GM12878 (cell line): Measurements from ENCODE around the gene OGFRL1. TPM values are rescaled to one million over a fixed set of nuclear protein-coding genes. Genes with fewer than 3 reads are reported as not detected.

Source experiments
- ATAC-seq: fragments of 200-7000 bp; cut with Tn5 transposase; 3 replicates; pipeline ENCODE4 v1.9.1; 2020; ENCODE audit warnings: mild to moderate bottlenecking, moderate library complexity
- BruUV-seq: library from RNA; stranded (reverse); fragments of 400-500 nt; replicated peaks from 2 replicates; lab custom pipeline; 2021; lab: Mats Ljungman, UMichigan
- CTCF ChIA-PET: fragments of 300-600 bp; sonication (Branson Sonifier 250); formaldehyde crosslinking; extraction: SDS; loops from one replicate; lab custom pipeline; 2021; ENCODE audit warnings: inconsistent platforms; lab: Yijun Ruan, JAX
- POLR2A ChIA-PET: fragments of 350-600 bp; formaldehyde crosslinking; extraction: SDS; loops from one replicate; lab custom pipeline; 2021; ENCODE audit warnings: inconsistent platforms; lab: Charles Lee
- RAD21 ChIA-PET: fragments of 300-600 bp; sonication (Branson Sonifier 250); formaldehyde crosslinking; loops from one replicate; lab custom pipeline; 2023; ENCODE audit warnings: antibody characterized with exemption; ENCODE audit not compliant: unreplicated experiment; lab: Charles Lee
- SMC1A ChIA-PET: fragments of 300-600 bp; sonication (Branson Sonifier 250); formaldehyde crosslinking; loops from one replicate; lab custom pipeline; 2023; ENCODE audit not compliant: unreplicated experiment, uncharacterized antibody; lab: Charles Lee
- DNase-seq: peaks from one replicate; pipeline ENCODE4 v3.0.0-alpha.2; 2011; ENCODE audit warnings: low read depth, low spot score
- FAIRE-seq: peaks from 3 replicates; lab custom pipeline; 2011; peaks lifted over from hg19 to GRCh38; lab: Jason Lieb, UNC
- H2AFZ ChIP-seq: 2 replicates; pipeline ENCODE4 v1.6.0; 2011; ENCODE audit warnings: low read depth, low read length, control low read depth; ENCODE audit not compliant: control insufficient read depth
- H3K27ac ChIP-seq: 2 replicates; pipeline ENCODE4 v1.5.1; 2011; ENCODE audit warnings: control low read depth; ENCODE audit not compliant: control insufficient read depth, insufficient read depth
- H3K27me3 ChIP-seq, 2 experiments: replicated peaks in 1 of 2; 2 replicates each; pipeline versions ENCODE4 v1.6.0 to v1.6.1; 2011; ENCODE audit warnings: low read length in 1 of 2; ENCODE audit not compliant: control insufficient read depth in 2 of 2, insufficient read depth in 2 of 2
- H3K36me3 ChIP-seq, 2 experiments: 2 replicates each; pipeline ENCODE4 v1.5.1; 2011; ENCODE audit warnings: low read length in 1 of 2; ENCODE audit not compliant: control insufficient read depth in 2 of 2, insufficient read depth in 2 of 2
- H3K4me1 ChIP-seq: 2 replicates; pipeline ENCODE4 v1.6.1; 2011; ENCODE audit warnings: mild to moderate bottlenecking, low read length, moderate library complexity, mixed read lengths; ENCODE audit not compliant: control insufficient read depth, insufficient read depth
- H3K4me2 ChIP-seq: 2 replicates; pipeline ENCODE4 v1.6.0; 2011; ENCODE audit warnings: control low read depth; ENCODE audit not compliant: control insufficient read depth, insufficient read depth
- H3K4me3 ChIP-seq: fragments of 200-600 bp; sonication (generic); 2 replicates; pipeline ENCODE4 v1.5.1; 2016
- H3K79me2 ChIP-seq: 2 replicates; pipeline ENCODE4 v1.6.0; 2011; ENCODE audit warnings: low read length; ENCODE audit not compliant: control insufficient read depth, insufficient read depth
- H3K9ac ChIP-seq: 2 replicates; pipeline ENCODE4 v1.8.0; 2011; ENCODE audit warnings: low read length, control low read depth, mixed read lengths; ENCODE audit not compliant: control insufficient read depth, insufficient read depth
- H3K9me3 ChIP-seq: replicated peaks from 3 replicates; pipeline ENCODE4 v1.5.1; 2011; ENCODE audit warnings: mild to moderate bottlenecking, low read length; ENCODE audit not compliant: control insufficient read depth, insufficient read depth
- H4K20me1 ChIP-seq: 2 replicates; pipeline ENCODE4 v1.6.0; 2011; ENCODE audit not compliant: control insufficient read depth, insufficient read depth
- ASH2L ChIP-seq: fragments of 300-600, 200-600 bp; sonication (generic); IDR thresholded peaks from 2 replicates; pipeline ENCODE4 v1.6.1; 2017; ENCODE audit warnings: low read depth, mild to moderate bottlenecking, borderline replicate concordance
- FOXM1 ChIP-seq: IDR thresholded peaks from 2 replicates; pipeline ENCODE4 v1.6.1; 2012; ENCODE audit warnings: low read depth, mild to moderate bottlenecking, inconsistent platforms, low read length, moderate library complexity
- GABPA ChIP-seq: IDR thresholded peaks from 2 replicates; pipeline ENCODE4 v1.6.1; 2014; ENCODE audit warnings: antibody characterized with exemption, low read depth, mild to moderate bottlenecking, inconsistent platforms
- NBN ChIP-seq: fragments of 450-650 bp; IDR thresholded peaks from 2 replicates; pipeline ENCODE4 v1.6.1; 2016
- SREBF1 ChIP-seq: IDR thresholded peaks from 2 replicates; pipeline ENCODE4 v1.6.1; 2012; ENCODE audit warnings: mild to moderate bottlenecking, low read length
- TBL1XR1 ChIP-seq: IDR thresholded peaks from 2 replicates; pipeline ENCODE4 v1.6.1; 2012; ENCODE audit warnings: low read depth, low read length, improper control_type of control experiment
- YY1 ChIP-seq: IDR thresholded peaks from 2 replicates; pipeline ENCODE4 v1.6.1; 2011; ENCODE audit warnings: low read depth, mild to moderate bottlenecking, low read length
- ZNF24 ChIP-seq: fragments of 450-650 bp; IDR thresholded peaks from 2 replicates; pipeline ENCODE4 v1.6.1; 2017; ENCODE audit warnings: antibody characterized with exemption, mild to moderate bottlenecking
- in situ Hi-C: fragments of 300-500 bp; cut with MboI; formaldehyde crosslinking; loops from 9 replicates; pipeline ENCODE4 v1.14.3; 2018; ENCODE audit warnings: mixed read lengths
- intact Hi-C: fragments of 100-400 bp; cut with micrococcal nuclease; formaldehyde crosslinking; loops from one replicate; pipeline ENCODE4 v1.14.2; 2022; ENCODE audit not compliant: unreplicated experiment
- polyA plus RNA-seq, 11 experiments: library from polyadenylated mRNA; depleted of rRNA in 4 of 11; unstranded in 6 of 11; stranded (reverse) in 5 of 11; fragments of >200 nt; fragmentation: Nextera tagmentation in 4 of 11; fragmentation: Illumina TruSeq in 1 of 11; extraction: Ambion mirVana in 4 of 11; extraction: Trizol in 1 of 11; gene quantifications; 1 replicate in 1 of 11; 2 replicates in 10 of 11; pipeline versions ENCODE4 v1.2.1 to v1.2.3, GENCODE V29; 2011 to 2016; ENCODE audit warnings: inconsistent platforms in 2 of 11, missing spikeins in 2 of 11, low read depth in 1 of 11
- total RNA-seq, 4 experiments: library from RNA; depleted of rRNA in 3 of 4; stranded (reverse); fragments of >200 nt in 3 of 4; fragmentation: Illumina TruSeq in 1 of 4; extraction: Trizol in 1 of 4; gene quantifications; 2 replicates each; pipeline versions ENCODE4 v1.2.1 to v1.2.3, GENCODE V29; 2013 to 2021
- TF ChIP-seq, protein P1 (sequence below): fragments of 450-650 bp; conservative IDR thresholded peaks from 2 replicates; pipeline ENCODE4 v1.6.1; 2017; ENCODE audit warnings: mild to moderate bottlenecking, moderate library complexity
- TF ChIP-seq, protein P2 (sequence below): IDR thresholded peaks from 2 replicates; pipeline ENCODE4 v1.6.1; 2012; ENCODE audit warnings: mild to moderate bottlenecking, low read depth, low read length
- TF ChIP-seq, protein P3 (sequence below): fragments of 450-650 bp; IDR thresholded peaks from 2 replicates; pipeline ENCODE4 v1.6.1; 2017; ENCODE audit warnings: mild to moderate bottlenecking, moderate library complexity

The OGFRL1 gene
- total and polyA plus RNA-seq, 10 of the 15 experiments (the other 5 are each of a cell fraction or from before 2014, with no cell fraction given), result 0.24 to 5.8 (median 2.3) TPM

DNA sequence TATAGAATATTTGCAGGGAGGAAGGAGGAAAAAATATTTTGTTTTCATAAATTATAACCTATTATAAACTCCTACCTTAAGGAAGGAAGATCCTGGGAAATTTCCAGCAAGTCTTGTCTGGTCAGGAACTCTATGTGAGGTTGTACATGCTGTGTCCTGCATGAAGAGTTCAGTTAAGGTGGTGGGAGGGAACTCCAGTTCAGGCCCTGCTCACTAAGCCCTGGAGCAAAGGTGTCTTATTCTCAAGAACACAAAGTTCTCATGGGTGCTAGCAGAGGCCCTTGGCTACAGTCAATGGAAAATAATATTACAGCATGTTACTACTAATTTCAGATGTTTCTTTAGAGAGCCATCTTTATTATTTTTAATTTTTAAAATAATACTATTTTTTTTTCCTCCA is 3.8 kb upstream of the OGFRL1 start:
- CTCF ChIA-PET, result no interaction called here
- POLR2A ChIA-PET, result no interaction called here
- Histone ChIP-seq H3K4me3 (no peak overlapping the region), H3K79me2 (peaks cover 1% of the 10 kb centered on the region), H2AFZ (no peak overlapping the region), H3K4me2 (no peak overlapping the region), H3K27me3 (no peaks in the 10 kb centered on the region), H3K36me3 (no peaks in the 10 kb centered on the region), H3K27ac (no peak overlapping the region), H3K9me3 (no peaks in the 10 kb centered on the region), H4K20me1 (no peaks in the 10 kb centered on the region), H3K9ac (no peak overlapping the region), H3K4me1 (peaks cover 5% of the 10 kb centered on the region; the same call in 1 of the 2 replicates)
- TF ChIP-seq TBL1XR1 (no peak), FOXM1 (no peak), GABPA (no peak), ASH2L (no peak), YY1 (no peak), NBN (no peak), SREBF1 (no peak), ZNF24 (no peak)
- TF ChIP-seq, protein P1, sequence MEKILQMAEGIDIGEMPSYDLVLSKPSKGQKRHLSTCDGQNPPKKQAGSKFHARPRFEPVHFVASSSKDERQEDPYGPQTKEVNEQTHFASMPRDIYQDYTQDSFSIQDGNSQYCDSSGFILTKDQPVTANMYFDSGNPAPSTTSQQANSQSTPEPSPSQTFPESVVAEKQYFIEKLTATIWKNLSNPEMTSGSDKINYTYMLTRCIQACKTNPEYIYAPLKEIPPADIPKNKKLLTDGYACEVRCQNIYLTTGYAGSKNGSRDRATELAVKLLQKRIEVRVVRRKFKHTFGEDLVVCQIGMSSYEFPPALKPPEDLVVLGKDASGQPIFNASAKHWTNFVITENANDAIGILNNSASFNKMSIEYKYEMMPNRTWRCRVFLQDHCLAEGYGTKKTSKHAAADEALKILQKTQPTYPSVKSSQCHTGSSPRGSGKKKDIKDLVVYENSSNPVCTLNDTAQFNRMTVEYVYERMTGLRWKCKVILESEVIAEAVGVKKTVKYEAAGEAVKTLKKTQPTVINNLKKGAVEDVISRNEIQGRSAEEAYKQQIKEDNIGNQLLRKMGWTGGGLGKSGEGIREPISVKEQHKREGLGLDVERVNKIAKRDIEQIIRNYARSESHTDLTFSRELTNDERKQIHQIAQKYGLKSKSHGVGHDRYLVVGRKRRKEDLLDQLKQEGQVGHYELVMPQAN, result no peak
- TF ChIP-seq, protein P2, sequence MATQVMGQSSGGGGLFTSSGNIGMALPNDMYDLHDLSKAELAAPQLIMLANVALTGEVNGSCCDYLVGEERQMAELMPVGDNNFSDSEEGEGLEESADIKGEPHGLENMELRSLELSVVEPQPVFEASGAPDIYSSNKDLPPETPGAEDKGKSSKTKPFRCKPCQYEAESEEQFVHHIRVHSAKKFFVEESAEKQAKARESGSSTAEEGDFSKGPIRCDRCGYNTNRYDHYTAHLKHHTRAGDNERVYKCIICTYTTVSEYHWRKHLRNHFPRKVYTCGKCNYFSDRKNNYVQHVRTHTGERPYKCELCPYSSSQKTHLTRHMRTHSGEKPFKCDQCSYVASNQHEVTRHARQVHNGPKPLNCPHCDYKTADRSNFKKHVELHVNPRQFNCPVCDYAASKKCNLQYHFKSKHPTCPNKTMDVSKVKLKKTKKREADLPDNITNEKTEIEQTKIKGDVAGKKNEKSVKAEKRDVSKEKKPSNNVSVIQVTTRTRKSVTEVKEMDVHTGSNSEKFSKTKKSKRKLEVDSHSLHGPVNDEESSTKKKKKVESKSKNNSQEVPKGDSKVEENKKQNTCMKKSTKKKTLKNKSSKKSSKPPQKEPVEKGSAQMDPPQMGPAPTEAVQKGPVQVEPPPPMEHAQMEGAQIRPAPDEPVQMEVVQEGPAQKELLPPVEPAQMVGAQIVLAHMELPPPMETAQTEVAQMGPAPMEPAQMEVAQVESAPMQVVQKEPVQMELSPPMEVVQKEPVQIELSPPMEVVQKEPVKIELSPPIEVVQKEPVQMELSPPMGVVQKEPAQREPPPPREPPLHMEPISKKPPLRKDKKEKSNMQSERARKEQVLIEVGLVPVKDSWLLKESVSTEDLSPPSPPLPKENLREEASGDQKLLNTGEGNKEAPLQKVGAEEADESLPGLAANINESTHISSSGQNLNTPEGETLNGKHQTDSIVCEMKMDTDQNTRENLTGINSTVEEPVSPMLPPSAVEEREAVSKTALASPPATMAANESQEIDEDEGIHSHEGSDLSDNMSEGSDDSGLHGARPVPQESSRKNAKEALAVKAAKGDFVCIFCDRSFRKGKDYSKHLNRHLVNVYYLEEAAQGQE, result no peak
- TF ChIP-seq, protein P3, sequence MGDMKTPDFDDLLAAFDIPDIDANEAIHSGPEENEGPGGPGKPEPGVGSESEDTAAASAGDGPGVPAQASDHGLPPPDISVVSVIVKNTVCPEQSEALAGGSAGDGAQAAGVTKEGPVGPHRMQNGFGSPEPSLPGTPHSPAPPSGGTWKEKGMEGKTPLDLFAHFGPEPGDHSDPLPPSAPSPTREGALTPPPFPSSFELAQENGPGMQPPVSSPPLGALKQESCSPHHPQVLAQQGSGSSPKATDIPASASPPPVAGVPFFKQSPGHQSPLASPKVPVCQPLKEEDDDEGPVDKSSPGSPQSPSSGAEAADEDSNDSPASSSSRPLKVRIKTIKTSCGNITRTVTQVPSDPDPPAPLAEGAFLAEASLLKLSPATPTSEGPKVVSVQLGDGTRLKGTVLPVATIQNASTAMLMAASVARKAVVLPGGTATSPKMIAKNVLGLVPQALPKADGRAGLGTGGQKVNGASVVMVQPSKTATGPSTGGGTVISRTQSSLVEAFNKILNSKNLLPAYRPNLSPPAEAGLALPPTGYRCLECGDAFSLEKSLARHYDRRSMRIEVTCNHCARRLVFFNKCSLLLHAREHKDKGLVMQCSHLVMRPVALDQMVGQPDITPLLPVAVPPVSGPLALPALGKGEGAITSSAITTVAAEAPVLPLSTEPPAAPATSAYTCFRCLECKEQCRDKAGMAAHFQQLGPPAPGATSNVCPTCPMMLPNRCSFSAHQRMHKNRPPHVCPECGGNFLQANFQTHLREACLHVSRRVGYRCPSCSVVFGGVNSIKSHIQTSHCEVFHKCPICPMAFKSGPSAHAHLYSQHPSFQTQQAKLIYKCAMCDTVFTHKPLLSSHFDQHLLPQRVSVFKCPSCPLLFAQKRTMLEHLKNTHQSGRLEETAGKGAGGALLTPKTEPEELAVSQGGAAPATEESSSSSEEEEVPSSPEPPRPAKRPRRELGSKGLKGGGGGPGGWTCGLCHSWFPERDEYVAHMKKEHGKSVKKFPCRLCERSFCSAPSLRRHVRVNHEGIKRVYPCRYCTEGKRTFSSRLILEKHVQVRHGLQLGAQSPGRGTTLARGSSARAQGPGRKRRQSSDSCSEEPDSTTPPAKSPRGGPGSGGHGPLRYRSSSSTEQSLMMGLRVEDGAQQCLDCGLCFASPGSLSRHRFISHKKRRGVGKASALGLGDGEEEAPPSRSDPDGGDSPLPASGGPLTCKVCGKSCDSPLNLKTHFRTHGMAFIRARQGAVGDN, result no peak
- DNase-seq (no peak), FAIRE-seq (no peak), ATAC-seq (no peak)
- BruUV-seq, result no TSS peak
- RAD21 ChIA-PET, result no interaction called here
- intact Hi-C loops (no loop called here), in situ Hi-C loops (no loop called here)
- SMC1A ChIA-PET, result interaction anchor here (1.2 kb wide), 1 partner anchor 16 kb away, joined by 3 read pairs; no protein-coding TSS in a partner anchor
